GM12874 (cell line): Measurements from ENCODE around the gene THOP1.

Experiments used
- TF ChIP-seq, protein P1 (sequence below): IDR thresholded peaks from 2 replicates; pipeline ENCODE4 v1.5.1; 2011; ENCODE audit warnings: low read depth, mild to moderate bottlenecking, control low read depth, low read length, moderate library complexity; ENCODE audit not compliant: insufficient read depth

The THOP1 gene

DNA sequence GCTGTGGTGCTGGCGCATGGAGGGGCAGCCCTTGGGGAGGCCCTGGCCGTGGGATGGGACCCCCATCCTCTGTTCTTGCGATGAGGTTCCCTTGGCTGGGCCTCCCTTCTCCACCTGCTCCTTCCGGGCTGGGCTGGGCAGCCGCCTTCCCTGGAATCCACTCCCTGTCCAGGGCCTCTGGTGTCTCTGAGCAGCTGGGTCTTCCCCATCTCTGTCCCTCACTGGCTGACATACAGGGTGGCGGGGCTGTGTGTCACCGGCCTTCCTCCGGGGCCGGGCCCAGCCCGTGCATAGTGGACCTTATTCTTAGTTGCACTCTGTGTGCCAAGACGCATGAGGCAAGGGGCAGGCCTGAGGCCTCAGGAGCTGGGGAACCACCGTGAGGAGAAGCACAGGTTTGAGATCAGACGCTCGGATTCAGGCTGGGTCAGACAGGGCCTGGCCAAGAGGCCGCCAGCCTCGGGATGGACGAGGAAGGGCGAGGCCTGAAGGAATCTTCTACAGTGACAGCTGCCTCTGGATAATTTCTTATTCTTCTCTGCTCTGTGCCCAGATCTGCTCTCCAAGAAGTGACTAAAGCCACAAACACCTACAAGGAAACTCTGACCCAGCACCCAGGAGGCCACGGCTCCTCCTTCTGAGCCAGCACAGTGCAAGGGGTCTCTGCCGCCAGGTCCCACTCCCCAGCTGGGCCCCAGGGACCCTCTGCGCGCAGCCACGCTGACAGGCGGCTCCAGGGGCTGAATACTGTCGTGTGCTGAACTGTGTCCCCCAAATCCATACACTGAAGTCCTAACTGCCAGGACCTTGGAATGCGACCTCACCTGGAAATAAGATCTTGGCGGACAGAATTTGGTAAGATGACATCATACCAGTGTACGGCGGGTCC, 13.3 kb upstream of the THOP1 start:
- TF ChIP-seq, protein P1, sequence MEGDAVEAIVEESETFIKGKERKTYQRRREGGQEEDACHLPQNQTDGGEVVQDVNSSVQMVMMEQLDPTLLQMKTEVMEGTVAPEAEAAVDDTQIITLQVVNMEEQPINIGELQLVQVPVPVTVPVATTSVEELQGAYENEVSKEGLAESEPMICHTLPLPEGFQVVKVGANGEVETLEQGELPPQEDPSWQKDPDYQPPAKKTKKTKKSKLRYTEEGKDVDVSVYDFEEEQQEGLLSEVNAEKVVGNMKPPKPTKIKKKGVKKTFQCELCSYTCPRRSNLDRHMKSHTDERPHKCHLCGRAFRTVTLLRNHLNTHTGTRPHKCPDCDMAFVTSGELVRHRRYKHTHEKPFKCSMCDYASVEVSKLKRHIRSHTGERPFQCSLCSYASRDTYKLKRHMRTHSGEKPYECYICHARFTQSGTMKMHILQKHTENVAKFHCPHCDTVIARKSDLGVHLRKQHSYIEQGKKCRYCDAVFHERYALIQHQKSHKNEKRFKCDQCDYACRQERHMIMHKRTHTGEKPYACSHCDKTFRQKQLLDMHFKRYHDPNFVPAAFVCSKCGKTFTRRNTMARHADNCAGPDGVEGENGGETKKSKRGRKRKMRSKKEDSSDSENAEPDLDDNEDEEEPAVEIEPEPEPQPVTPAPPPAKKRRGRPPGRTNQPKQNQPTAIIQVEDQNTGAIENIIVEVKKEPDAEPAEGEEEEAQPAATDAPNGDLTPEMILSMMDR = no peak

DNA sequence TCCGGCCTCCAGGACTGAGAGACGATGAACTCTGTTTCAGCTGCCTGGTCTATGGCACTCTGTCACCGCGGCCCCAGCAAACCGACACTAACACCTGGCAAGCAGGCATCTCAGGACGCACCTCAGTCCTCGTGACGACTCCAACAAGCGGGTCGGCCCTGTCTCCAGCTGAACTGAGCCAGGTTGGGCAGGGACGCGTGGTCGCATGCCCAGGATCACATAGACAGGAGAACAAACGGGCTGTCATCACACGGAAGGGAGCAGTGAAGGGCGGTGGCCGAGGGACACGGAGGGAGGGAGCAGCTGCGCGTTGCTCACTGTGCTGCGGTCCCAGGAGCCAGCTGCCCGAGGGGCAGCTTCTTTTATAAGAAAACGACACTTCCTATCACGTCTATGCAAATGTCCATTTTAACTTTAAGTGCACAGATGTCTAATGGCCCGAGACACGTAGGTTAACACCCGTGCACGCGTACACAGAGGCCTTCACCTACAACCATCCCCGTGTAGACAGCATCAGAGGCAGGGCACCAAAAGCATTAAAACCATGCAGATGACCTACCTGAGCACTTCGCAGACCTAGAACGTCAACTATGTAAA, 11.1 kb upstream of the THOP1 start:
- TF ChIP-seq, protein P1 = no peak

GRCh38 chr19:2774953-2775555, 10.2 kb upstream of the THOP1 start:
- TF ChIP-seq, protein P1 = no peak

- TF ChIP-seq, protein P1 = no peak
Measured at GRCh38 chr19:2775556-2776430, 9.5 kb upstream of the THOP1 start.

DNA sequence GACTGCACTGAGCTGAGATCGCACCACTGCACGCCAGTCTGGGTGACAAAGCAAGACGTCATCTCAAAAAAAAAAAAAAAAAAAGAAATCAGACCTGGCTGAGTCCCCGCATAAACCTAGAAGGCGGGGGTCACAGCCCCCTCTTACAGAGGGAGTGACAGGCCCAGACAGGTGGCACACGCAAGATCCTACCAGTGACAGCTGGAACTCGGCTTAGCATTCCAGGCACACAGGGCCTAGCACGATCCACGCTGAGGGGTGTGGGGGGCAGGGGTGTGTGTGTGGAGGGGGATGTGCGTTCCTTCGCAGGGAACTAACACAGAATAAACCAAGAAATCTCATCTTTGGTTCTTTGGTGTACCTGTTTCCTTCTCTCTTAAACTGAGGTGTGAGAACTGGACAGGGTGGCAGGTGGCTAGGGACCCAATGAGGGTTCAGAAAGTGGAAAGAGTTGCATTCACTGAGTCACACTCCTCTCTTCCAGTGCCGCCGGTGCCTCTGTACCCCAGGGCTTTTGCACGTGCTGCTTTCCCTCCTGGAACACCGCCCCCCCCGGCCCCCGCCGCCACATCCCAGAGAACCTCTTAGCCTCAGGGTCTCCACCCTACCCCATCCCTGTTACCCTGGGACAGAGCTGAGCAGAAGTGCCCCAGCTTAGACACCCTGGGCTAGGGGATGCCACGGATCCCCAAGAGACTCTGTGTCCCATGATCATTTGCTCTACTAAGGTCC, 7.2 kb upstream of the THOP1 start:
- TF ChIP-seq, protein P1 = no peak

DNA sequence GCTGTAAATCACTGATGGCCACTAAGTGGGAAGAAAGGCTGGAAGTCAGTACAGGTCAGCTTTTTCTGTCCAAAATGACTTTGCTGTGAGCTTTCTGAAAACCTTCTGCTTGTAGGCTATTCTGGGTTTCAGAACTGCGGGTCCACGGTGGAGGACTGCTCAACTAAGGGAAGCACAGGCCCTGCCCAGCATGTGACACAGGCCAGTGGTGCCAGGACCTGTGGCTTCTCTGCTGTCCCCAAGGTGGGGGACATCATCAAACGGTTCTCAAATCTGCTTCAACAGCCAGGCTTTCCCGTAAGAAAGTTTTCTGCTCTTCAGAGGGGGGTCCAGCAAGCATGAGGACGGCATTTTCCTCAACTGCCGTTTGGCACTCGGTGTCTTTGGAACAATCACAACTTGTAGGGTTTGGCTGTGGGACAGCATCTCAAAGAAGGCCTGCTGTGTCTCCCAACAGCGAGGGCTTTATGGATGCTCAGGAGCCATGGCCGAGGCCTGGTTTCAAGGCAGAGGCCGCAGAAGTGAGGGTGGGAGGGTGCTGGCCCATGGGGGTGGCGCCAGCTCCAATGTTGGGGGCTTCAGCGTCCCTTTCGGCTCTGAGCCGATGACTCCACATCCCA, 6.1 kb upstream of the THOP1 start:
- TF ChIP-seq, protein P1 = no peak
